A673 (cell line): ENCODE measurements around the gene TMEM131L.

Experiments
- EZH2 ChIP-seq: fragments of 200-600 bp; sonication (generic); IDR thresholded peaks from 2 replicates; pipeline ENCODE4 v1.6.1; 2017; ENCODE audit warnings: borderline replicate concordance, low read depth, mild to moderate bottlenecking, mixed read lengths, antibody characterized with exemption, low read length; ENCODE audit not compliant: poor library complexity, severe bottlenecking
- TF ChIP-seq, protein P1 (sequence below): fragments of 300-800, 200-600 bp; sonication (generic); conservative IDR thresholded peaks from 2 replicates; pipeline ENCODE4 v1.5.1; 2017; ENCODE audit warnings: low read depth, mild to moderate bottlenecking, antibody characterized with exemption, low read length, moderate library complexity, mixed read lengths

DNA sequence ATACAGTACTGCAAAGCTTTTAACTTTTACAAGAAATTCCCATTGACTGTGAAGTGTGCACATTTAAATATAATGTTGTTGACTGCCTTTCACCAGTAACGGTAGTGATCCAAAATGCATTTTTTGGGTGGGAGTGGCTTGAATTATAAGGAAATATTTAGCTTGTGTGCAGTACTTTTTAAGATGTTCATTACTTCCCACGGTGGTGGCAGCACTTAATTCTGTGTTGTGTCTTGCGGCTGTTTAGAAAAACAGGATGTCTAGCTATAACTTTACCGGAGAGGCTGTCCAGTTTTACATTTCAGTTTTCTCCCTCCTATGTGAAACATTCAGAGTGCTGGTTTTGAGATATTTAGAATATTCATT is 1.7 kb downstream of the TMEM131L start:
- TF ChIP-seq, protein P1, sequence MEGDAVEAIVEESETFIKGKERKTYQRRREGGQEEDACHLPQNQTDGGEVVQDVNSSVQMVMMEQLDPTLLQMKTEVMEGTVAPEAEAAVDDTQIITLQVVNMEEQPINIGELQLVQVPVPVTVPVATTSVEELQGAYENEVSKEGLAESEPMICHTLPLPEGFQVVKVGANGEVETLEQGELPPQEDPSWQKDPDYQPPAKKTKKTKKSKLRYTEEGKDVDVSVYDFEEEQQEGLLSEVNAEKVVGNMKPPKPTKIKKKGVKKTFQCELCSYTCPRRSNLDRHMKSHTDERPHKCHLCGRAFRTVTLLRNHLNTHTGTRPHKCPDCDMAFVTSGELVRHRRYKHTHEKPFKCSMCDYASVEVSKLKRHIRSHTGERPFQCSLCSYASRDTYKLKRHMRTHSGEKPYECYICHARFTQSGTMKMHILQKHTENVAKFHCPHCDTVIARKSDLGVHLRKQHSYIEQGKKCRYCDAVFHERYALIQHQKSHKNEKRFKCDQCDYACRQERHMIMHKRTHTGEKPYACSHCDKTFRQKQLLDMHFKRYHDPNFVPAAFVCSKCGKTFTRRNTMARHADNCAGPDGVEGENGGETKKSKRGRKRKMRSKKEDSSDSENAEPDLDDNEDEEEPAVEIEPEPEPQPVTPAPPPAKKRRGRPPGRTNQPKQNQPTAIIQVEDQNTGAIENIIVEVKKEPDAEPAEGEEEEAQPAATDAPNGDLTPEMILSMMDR, result no peak
- no peak for TF ChIP-seq EZH2
